HepG2 (cell line): ENCODE data around the gene MCF2L. TPM values are rescaled to one million over a fixed set of nuclear protein-coding genes. Genes with fewer than 3 reads are reported as not detected.

ENCODE experiments used
- ATF3 ChIP-seq: sonication (generic); formaldehyde crosslinking; IDR thresholded peaks from 2 replicates; pipeline ENCODE4 v1.4.0; 2020; ENCODE audit warnings: missing genetic modification reagents
- BCL6 ChIP-seq: IDR thresholded peaks from 2 replicates; pipeline ENCODE4 v1.6.1; 2016; ENCODE audit warnings: missing genetic modification reagents, missing compliant biosample characterization
- CCAR2 ChIP-seq: fragments of 200-400 bp; formaldehyde crosslinking; optimal IDR thresholded peaks from 2 replicates; pipeline ENCODE3; 2018; ENCODE audit warnings: low read depth, mild to moderate bottlenecking, low read length, moderate library complexity
- DPF2 ChIP-seq: sonication (generic); formaldehyde crosslinking; IDR thresholded peaks from 2 replicates; pipeline ENCODE4 v1.4.0; 2020; ENCODE audit warnings: mild to moderate bottlenecking, low read depth, missing genetic modification reagents, borderline replicate concordance
- FOXK1 ChIP-seq: sonication (generic); formaldehyde crosslinking; IDR thresholded peaks from 2 replicates; pipeline ENCODE4 v1.4.0; 2020; ENCODE audit warnings: low read depth, missing genetic modification reagents, borderline replicate concordance
- GMEB2 ChIP-seq: IDR thresholded peaks from 2 replicates; pipeline ENCODE4 v1.6.1; 2016; ENCODE audit warnings: missing biosample characterization, missing genetic modification reagents, low read depth
- GTF2F1 ChIP-seq: fragments of 150-350 bp; IDR thresholded peaks from 2 replicates; pipeline ENCODE4 v1.6.1; 2014; ENCODE audit warnings: low read length
- HCFC1 ChIP-seq: fragments of 150-350 bp; IDR thresholded peaks from 2 replicates; pipeline ENCODE4 v1.6.1; 2014; ENCODE audit warnings: low read depth, low read length
- HDAC1 ChIP-seq: sonication (generic); formaldehyde crosslinking; IDR thresholded peaks from 2 replicates; pipeline ENCODE4 v1.5.1; 2020; ENCODE audit warnings: mild to moderate bottlenecking, missing genetic modification reagents
- JUND ChIP-seq: sonication (generic); formaldehyde crosslinking; IDR thresholded peaks from 2 replicates; pipeline ENCODE4 v1.8.0; 2022; ENCODE audit warnings: mild to moderate bottlenecking, missing genetic modification reagents
- MAZ ChIP-seq, 2 experiments: sonication (generic) in 1 of 2; formaldehyde crosslinking in 1 of 2; IDR thresholded peaks; 2 replicates each; pipeline versions ENCODE4 v1.5.0 to v1.6.1; 2012 to 2020; ENCODE audit warnings: low read depth in 2 of 2, mild to moderate bottlenecking in 2 of 2, borderline replicate concordance in 1 of 2, improper control_type of control experiment in 1 of 2, low read length in 1 of 2, missing genetic modification reagents in 1 of 2, moderate library complexity in 1 of 2
- NFIB ChIP-seq: sonication (generic); formaldehyde crosslinking; IDR thresholded peaks from 2 replicates; pipeline ENCODE4 v1.9.0; 2021; ENCODE audit warnings: missing genetic modification reagents, mild to moderate bottlenecking, borderline replicate concordance
- RNF2 ChIP-seq: fragments of 450-650 bp; conservative IDR thresholded peaks from 2 replicates; pipeline ENCODE4 v1.6.1; 2016; ENCODE audit warnings: low read depth
- ZC3H13 ChIP-seq: sonication (generic); formaldehyde crosslinking; IDR thresholded peaks from 2 replicates; pipeline ENCODE4 v1.8.1; 2023; ENCODE audit warnings: mild to moderate bottlenecking, missing genetic modification reagents, moderate library complexity
- ZFP36L2 ChIP-seq: sonication (generic); formaldehyde crosslinking; IDR thresholded peaks from 2 replicates; pipeline ENCODE4 v1.4.0; 2020; ENCODE audit warnings: missing genetic modification reagents
- ZMAT3 ChIP-seq: sonication (generic); formaldehyde crosslinking; conservative IDR thresholded peaks from 2 replicates; pipeline ENCODE4 v1.7.0; 2021; ENCODE audit warnings: missing genetic modification reagents
- ZMYM4 ChIP-seq: sonication (generic); formaldehyde crosslinking; IDR thresholded peaks from 2 replicates; pipeline ENCODE4 v1.8.1; 2023; ENCODE audit warnings: mild to moderate bottlenecking, missing genetic modification reagents
- ZNF317 ChIP-seq: sonication (generic); formaldehyde crosslinking; IDR thresholded peaks from 2 replicates; pipeline ENCODE4 v1.5.0; 2020; ENCODE audit warnings: mild to moderate bottlenecking, missing genetic modification reagents
- ZNF354B ChIP-seq: sonication (generic); formaldehyde crosslinking; IDR thresholded peaks from 2 replicates; pipeline ENCODE4 v1.8.0; 2022; ENCODE audit warnings: mild to moderate bottlenecking, missing genetic modification reagents
- ZNF556 ChIP-seq: sonication (generic); formaldehyde crosslinking; IDR thresholded peaks from 2 replicates; pipeline ENCODE4 v1.4.0; 2020; ENCODE audit warnings: mild to moderate bottlenecking, missing genetic modification reagents, borderline replicate concordance
- ZNF577 ChIP-seq: sonication (generic); formaldehyde crosslinking; IDR thresholded peaks from 2 replicates; pipeline ENCODE4 v1.4.0; 2020; ENCODE audit warnings: mild to moderate bottlenecking, low read depth, missing genetic modification reagents, borderline replicate concordance
- ZNF644 ChIP-seq: IDR thresholded peaks from 2 replicates; pipeline ENCODE4 v1.6.1; 2016; ENCODE audit warnings: low read depth
- polyA plus RNA-seq, 8 experiments: library from polyadenylated mRNA; depleted of rRNA in 3 of 8; stranded (reverse) in 7 of 8; unstranded in 1 of 8; fragments of >200 nt; fragmentation: Illumina TruSeq in 4 of 8; extraction: Trizol in 4 of 8; gene quantifications; 2 replicates each; pipeline versions ENCODE4 v1.2.1 to v1.2.3, GENCODE V29; 2011 to 2016; ENCODE audit warnings: low read depth in 4 of 8, missing spikeins in 1 of 8, mixed read lengths in 1 of 8; ENCODE audit not compliant: insufficient read depth in 1 of 8
- total RNA-seq, 5 experiments: library from RNA; depleted of rRNA; stranded (reverse); fragments of >200 nt; fragmentation: Illumina TruSeq; extraction: Trizol; gene quantifications; 2 replicates each; pipeline ENCODE4 v1.2.3, GENCODE V29; 2016; ENCODE audit warnings: low read depth in 1 of 5
- TF ChIP-seq, protein P1 (sequence below): sonication (generic); IDR thresholded peaks from 2 replicates; pipeline ENCODE4 v1.6.1; 2016; ENCODE audit warnings: low read depth, borderline replicate concordance
- TF ChIP-seq, protein P2 (sequence below): sonication (generic); formaldehyde crosslinking; IDR thresholded peaks from 2 replicates; pipeline ENCODE4 v1.5.1; 2020; ENCODE audit warnings: missing genetic modification reagents, mild to moderate bottlenecking, borderline replicate concordance
- TF ChIP-seq, protein P3 (sequence below): sonication (generic); formaldehyde crosslinking; IDR thresholded peaks from 2 replicates; pipeline ENCODE4 v1.8.0; 2022; ENCODE audit warnings: low read depth, missing genetic modification reagents

MCF2L gene
- total and polyA plus RNA-seq, 2 of the 13 experiments (the other 11 are each of a cell fraction or from before 2014, with no cell fraction given), result 19.4 to 28.4 TPM

DNA sequence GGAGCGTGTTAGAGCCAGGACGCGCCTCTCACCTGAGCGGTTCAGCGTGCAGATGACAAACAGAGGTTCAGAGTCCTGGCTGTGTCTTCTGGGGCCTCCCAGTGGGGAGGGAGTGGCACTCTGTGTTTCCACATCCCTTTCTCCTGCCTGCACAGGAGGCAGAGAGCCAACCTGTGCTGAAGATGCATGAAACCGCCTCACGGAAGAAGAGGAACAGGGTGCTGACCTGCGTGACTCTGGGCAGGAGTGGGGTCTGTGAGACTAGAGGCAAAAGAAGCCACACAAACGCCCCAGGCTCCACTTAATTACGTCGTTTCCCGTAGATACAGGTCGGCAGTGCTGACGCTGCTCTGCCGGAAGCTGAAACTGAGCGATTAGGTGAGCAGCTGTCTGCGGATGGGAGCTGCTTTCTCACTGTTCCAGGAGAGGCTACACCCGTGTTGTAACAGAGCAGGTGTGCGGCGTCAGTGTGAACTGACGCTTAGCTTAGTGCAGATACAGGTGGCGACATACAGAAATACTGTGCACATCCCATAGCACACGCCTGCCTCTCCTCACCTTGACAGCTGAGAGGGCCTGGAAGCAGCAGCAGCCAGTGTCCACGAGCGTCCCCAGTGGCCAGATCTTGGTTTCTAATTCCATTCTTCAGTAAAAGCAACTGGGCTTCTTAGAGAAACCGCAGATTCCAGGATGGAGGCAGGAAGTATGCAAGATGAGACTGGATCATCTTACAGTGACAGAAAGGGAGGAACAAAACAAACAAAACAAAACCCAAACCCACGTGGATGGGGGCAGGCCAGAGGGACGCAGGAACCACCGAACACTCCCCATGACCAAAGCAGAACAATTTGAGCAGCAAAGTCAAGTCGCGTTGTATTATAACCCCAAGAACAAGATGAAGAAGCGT is 37.7 kb upstream of the MCF2L start (continued):
- TF ChIP-seq ATF3 (CRISPR knock-in tag) (no peak), ZMAT3 (no peak), BCL6 (CRISPR knock-in tag) (no peak), ZC3H13 (CRISPR knock-in tag) (no peak), NFIB (no peak), RNF2 (no peak), ZFP36L2 (CRISPR knock-in tag) (no peak), GTF2F1 (no peak), ZNF577 (CRISPR knock-in tag) (no peak), CCAR2 (no peak), ZNF644 (CRISPR knock-in tag) (no peak), HCFC1 (no peak), DPF2 (CRISPR knock-in tag) (no peak), ZNF556 (CRISPR knock-in tag) (0 out of 2 replicates have a peak, but pooled peaks have one; percentile 29), ZNF317 (no peak), MAZ (IDR thresholded peaks at IDR 0.05; ENCODE audit: borderline replicate concordance, low read depth, low read length) (no peak), MAZ (CRISPR knock-in tag; IDR thresholded peaks at IDR 0.05; ENCODE audit: low read depth) (0 out of 2 replicates have a peak, but pooled peaks have one; percentile 21), GMEB2 (CRISPR knock-in tag) (no peak), FOXK1 (CRISPR knock-in tag) (no peak), JUND (CRISPR knock-in tag) (no peak), ZMYM4 (CRISPR knock-in tag) (no peak), ZNF354B (CRISPR knock-in tag) (no peak), HDAC1 (peak; percentile 63)
- TF ChIP-seq, protein P1, sequence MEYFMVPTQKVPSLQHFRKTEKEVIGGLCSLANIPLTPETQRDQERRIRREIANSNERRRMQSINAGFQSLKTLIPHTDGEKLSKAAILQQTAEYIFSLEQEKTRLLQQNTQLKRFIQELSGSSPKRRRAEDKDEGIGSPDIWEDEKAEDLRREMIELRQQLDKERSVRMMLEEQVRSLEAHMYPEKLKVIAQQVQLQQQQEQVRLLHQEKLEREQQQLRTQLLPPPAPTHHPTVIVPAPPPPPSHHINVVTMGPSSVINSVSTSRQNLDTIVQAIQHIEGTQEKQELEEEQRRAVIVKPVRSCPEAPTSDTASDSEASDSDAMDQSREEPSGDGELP, result peak; percentile 78; the same call in 1 of the 2 replicates
- TF ChIP-seq, protein P2, sequence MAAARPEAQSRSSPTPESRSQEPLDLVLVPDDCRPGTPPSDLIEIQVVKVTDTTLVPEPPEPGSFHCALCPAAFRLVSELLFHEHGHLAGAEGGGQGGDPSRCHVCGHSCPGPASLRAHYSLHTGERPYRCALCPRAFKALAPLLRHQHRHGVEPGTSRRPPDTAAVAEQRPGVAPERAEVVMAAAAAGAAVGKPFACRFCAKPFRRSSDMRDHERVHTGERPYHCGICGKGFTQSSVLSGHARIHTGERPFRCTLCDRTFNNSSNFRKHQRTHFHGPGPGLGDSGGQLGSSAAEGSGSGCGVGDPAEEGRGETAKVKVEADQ (CRISPR knock-in tag), result 0 out of 2 replicates have a peak, but pooled peaks have one; percentile 17
- TF ChIP-seq, protein P3, sequence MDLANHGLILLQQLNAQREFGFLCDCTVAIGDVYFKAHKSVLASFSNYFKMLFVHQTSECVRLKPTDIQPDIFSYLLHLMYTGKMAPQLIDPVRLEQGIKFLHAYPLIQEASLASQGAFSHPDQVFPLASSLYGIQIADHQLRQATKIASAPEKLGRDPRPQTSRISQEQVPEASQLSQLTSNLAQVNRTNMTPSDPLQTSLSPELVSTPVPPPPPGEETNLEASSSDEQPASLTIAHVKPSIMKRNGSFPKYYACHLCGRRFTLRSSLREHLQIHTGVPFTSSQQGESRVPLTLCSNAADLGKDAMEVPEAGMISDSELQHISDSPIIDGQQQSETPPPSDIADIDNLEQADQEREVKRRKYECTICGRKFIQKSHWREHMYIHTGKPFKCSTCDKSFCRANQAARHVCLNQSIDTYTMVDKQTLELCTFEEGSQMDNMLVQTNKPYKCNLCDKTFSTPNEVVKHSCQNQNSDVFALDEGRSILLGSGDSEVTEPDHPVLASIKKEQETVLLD (CRISPR knock-in tag), result no peak
